HEK293T (cell line): ENCODE results near the gene RNASE13.

Source experiments
- CTCF ChIA-PET: fragments of 350-600 bp; formaldehyde crosslinking; extraction: SDS; loops from one replicate; lab custom pipeline; 2021; ENCODE audit warnings: antibody characterized with exemption, inconsistent platforms; lab: Yijun Ruan, JAX
- POLR2A ChIA-PET: fragments of 350-600 bp; formaldehyde crosslinking; extraction: SDS; loops from one replicate; lab custom pipeline; 2020; ENCODE audit warnings: antibody characterized with exemption, inconsistent platforms; lab: Yijun Ruan, JAX
- DNase-seq: peaks from one replicate; pipeline ENCODE4 v3.0.0; 2012; ENCODE audit warnings: mixed read lengths; ENCODE audit errors: extremely low spot score
- ARNT ChIP-seq: fragments of 450-650 bp; IDR thresholded peaks from 2 replicates; pipeline ENCODE4 v1.6.1; 2017; ENCODE audit warnings: mild to moderate bottlenecking
- BHLHE40 ChIP-seq: fragments of 450-650 bp; IDR thresholded peaks from 2 replicates; pipeline ENCODE4 v1.6.1; 2016; ENCODE audit warnings: mild to moderate bottlenecking, moderate library complexity, borderline replicate concordance
- CTBP1 ChIP-seq: fragments of 450-650 bp; IDR thresholded peaks from 2 replicates; pipeline ENCODE4 v1.6.1; 2016; ENCODE audit warnings: borderline replicate concordance
- ELF4 ChIP-seq: fragments of 450-650 bp; IDR thresholded peaks from 2 replicates; pipeline ENCODE4 v1.6.1; 2017; ENCODE audit warnings: antibody characterized with exemption
- FOXA1 ChIP-seq: fragments of 450-650 bp; IDR thresholded peaks from 2 replicates; pipeline ENCODE4 v1.6.1; 2016; ENCODE audit warnings: mild to moderate bottlenecking
- FOXK2 ChIP-seq: fragments of 450-650 bp; IDR thresholded peaks from 2 replicates; pipeline ENCODE4 v1.6.1; 2016; ENCODE audit warnings: mild to moderate bottlenecking
- FOXM1 ChIP-seq: fragments of 450-650 bp; IDR thresholded peaks from 2 replicates; pipeline ENCODE4 v1.6.1; 2017; ENCODE audit warnings: mild to moderate bottlenecking, borderline replicate concordance
- HDGF ChIP-seq: fragments of 450-650 bp; IDR thresholded peaks from 2 replicates; pipeline ENCODE4 v1.6.1; 2017; ENCODE audit warnings: antibody characterized with exemption, borderline replicate concordance
- L3MBTL2 ChIP-seq: fragments of 450-650 bp; conservative IDR thresholded peaks from 2 replicates; pipeline ENCODE4 v1.6.1; 2016; ENCODE audit warnings: mild to moderate bottlenecking
- LEF1 ChIP-seq: fragments of 450-650 bp; IDR thresholded peaks from 2 replicates; pipeline ENCODE4 v1.6.1; 2017; ENCODE audit warnings: mild to moderate bottlenecking, borderline replicate concordance
- NFRKB ChIP-seq: fragments of 450-650 bp; IDR thresholded peaks from 2 replicates; pipeline ENCODE4 v1.6.1; 2016; ENCODE audit warnings: mild to moderate bottlenecking, moderate library complexity
- PKNOX1 ChIP-seq: fragments of 450-650 bp; IDR thresholded peaks from 2 replicates; pipeline ENCODE4 v1.6.1; 2016
- SP1 ChIP-seq: fragments of 450-650 bp; IDR thresholded peaks from 2 replicates; pipeline ENCODE4 v1.6.1; 2017
- SUZ12 ChIP-seq: fragments of 450-650 bp; IDR thresholded peaks from 2 replicates; pipeline ENCODE4 v1.6.1; 2016; ENCODE audit warnings: mild to moderate bottlenecking
- TARDBP ChIP-seq: fragments of 450-650 bp; IDR thresholded peaks from 2 replicates; pipeline ENCODE4 v1.6.1; 2016
- ZNF384 ChIP-seq: fragments of 450-650 bp; IDR thresholded peaks from 2 replicates; pipeline ENCODE4 v1.6.1; 2016

RNASE13 gene

GRCh38 chr14:21030531-21030930 lies 4.1 kb downstream of the RNASE13 start:
- ChIA-PET CTCF (no interaction called here), POLR2A (no interaction called here)
- no peak for TF ChIP-seq NFRKB
- TF ChIP-seq TARDBP: no peak
- TF ChIP-seq BHLHE40: no peak
- no peak for TF ChIP-seq FOXA1
- TF ChIP-seq ARNT: no peak
- no peak for TF ChIP-seq PKNOX1
- TF ChIP-seq ZNF384: no peak
- TF ChIP-seq CTBP1: no peak
- TF ChIP-seq FOXM1: no peak
- TF ChIP-seq SUZ12: no peak
- no peak for TF ChIP-seq L3MBTL2
- no peak for TF ChIP-seq FOXK2
- TF ChIP-seq HDGF: no peak
- no peak for TF ChIP-seq LEF1
- no peak for TF ChIP-seq SP1
- no peak for TF ChIP-seq ELF4
- DNase-seq: no peak

- POLR2A ChIA-PET: no interaction called here
- CTCF ChIA-PET: no interaction called here
- no peak for DNase-seq
- TF ChIP-seq PKNOX1 (no peak), SP1 (no peak), L3MBTL2 (no peak), FOXM1 (no peak), BHLHE40 (no peak), HDGF (no peak), TARDBP (no peak), FOXA1 (no peak), CTBP1 (no peak), ELF4 (no peak)
Observed at GRCh38 chr14:21029917-21030316, 4.7 kb downstream of the RNASE13 start, which contains the start of gene TPPP2. TPPP2 (plus strand) TSS chr14:21030217; CDS start chr14:21030582, 365 bp downstream.

GRCh38 chr14:21026988-21027315 lies 7.7 kb downstream of the RNASE13 start:
- no peak for DNase-seq
- POLR2A ChIA-PET: no interaction called here
- TF ChIP-seq HDGF: no peak
- no peak for TF ChIP-seq PKNOX1
- TF ChIP-seq SP1: no peak
- TF ChIP-seq ELF4: no peak
- no peak for TF ChIP-seq CTBP1
- no peak for TF ChIP-seq ZNF384
- TF ChIP-seq NFRKB: no peak
- TF ChIP-seq FOXA1: no peak
- no peak for TF ChIP-seq FOXK2
- no peak for TF ChIP-seq BHLHE40
- TF ChIP-seq FOXM1: no peak
- no peak for TF ChIP-seq ARNT
- TF ChIP-seq SUZ12: no peak
- CTCF ChIA-PET: interaction anchor here (1.0 to 1.7 kb wide), 3 partner anchors 12 to 77 kb away, joined by 3 to 11 read pairs (median 3); no protein-coding TSS in a partner anchor

GRCh38 chr14:21026274-21026987 lies 8.2 kb downstream of the RNASE13 start:
- POLR2A ChIA-PET: interaction anchor here (1.1 kb wide), 1 partner anchor 44 kb away, joined by 3 read pairs; the partner anchor contains the start of gene ARHGEF40
- no peak for DNase-seq
- CTCF ChIA-PET: interaction anchor here (1.0 to 1.7 kb wide), 3 partner anchors 11 to 77 kb away, joined by 3 to 11 read pairs (median 3); no protein-coding TSS in a partner anchor

More at GRCh38 chr14:21026274-21026987, 8.2 kb downstream of the RNASE13 start:
- no peak for TF ChIP-seq ZNF384
- no peak for TF ChIP-seq FOXM1
- TF ChIP-seq ARNT: no peak
- TF ChIP-seq NFRKB: no peak
- TF ChIP-seq ELF4: no peak
- TF ChIP-seq HDGF: no peak
- no peak for TF ChIP-seq PKNOX1
- TF ChIP-seq SUZ12: no peak
- no peak for TF ChIP-seq FOXK2
- no peak for TF ChIP-seq LEF1
- no peak for TF ChIP-seq L3MBTL2
- TF ChIP-seq BHLHE40: no peak
- no peak for TF ChIP-seq SP1
- no peak for TF ChIP-seq CTBP1
- no peak for TF ChIP-seq TARDBP
- TF ChIP-seq FOXA1: no peak
